T-helper 17 cell (primary cell): Measurements from ENCODE around the gene BTBD2. TPM values are rescaled to one million over a fixed set of nuclear protein-coding genes. Genes with fewer than 3 reads are reported as not detected.

Experiments used
- ATAC-seq: fragments of 150-1000 bp; cut with Tn5 transposase; 2 replicates; pipeline ENCODE4 v1.10.0; 2021; ENCODE audit warnings: mild to moderate bottlenecking, moderate library complexity
- DNase-seq, 3 donors: peaks; one replicate each; pipeline versions ENCODE4 v3.0.0 to v3.0.0-alpha.2; 2020 to 2021
- H3K9me3 ChIP-seq: one replicate; pipeline ENCODE4 v1.7.0; 2013; ENCODE audit warnings: low read length, mild to moderate bottlenecking; ENCODE audit not compliant: control insufficient read depth, poor library complexity, severe bottlenecking
- H3K27ac Mint-ChIP-seq: one replicate; pipeline ENCODE4 v1.8.0; 2022; ENCODE audit warnings: mild to moderate bottlenecking, moderate library complexity, mixed read lengths
- H3K27me3 Mint-ChIP-seq: one replicate; pipeline ENCODE4 v1.8.0; 2022; ENCODE audit warnings: mixed read lengths
- H3K36me3 Mint-ChIP-seq: one replicate; pipeline ENCODE4 v1.8.0; 2022; ENCODE audit warnings: low read depth, mixed read lengths
- H3K4me1 Mint-ChIP-seq: one replicate; pipeline ENCODE4 v1.8.0; 2022; ENCODE audit warnings: mild to moderate bottlenecking, mixed read lengths
- H3K4me3 Mint-ChIP-seq: one replicate; pipeline ENCODE4 v1.8.0; 2022; ENCODE audit warnings: mild to moderate bottlenecking, moderate library complexity, mixed read lengths
- total RNA-seq, 4 donors: library from RNA in 2 of 4; stranded (reverse) in 2 of 4; gene quantifications; one replicate each; pipeline ENCODE4 v1.2.3 and lab custom pipeline; 2022 to 2026

BTBD2 gene
- total RNA-seq, 2 donors from 2014 or later, result 53.4 to 64.6 TPM

- Mint-ChIP-seq H3K27ac (peak overlapping the region; percentile 84), H3K27me3 (no peaks in the 10 kb centered on the region), H3K36me3 (peaks cover 2% of the 10 kb centered on the region), H3K4me1 (peaks cover 37% of the 10 kb centered on the region), H3K4me3 (peak overlapping the region; percentile 89)
- ATAC-seq (no peak), DNase-seq (peak in 1 of 3 donors; percentile 32)
- H3K9me3 ChIP-seq, result no peaks in the 10 kb centered on the region
Measured at GRCh38 chr19:2047449-2048103, 32.1 kb upstream of the BTBD2 start.

GRCh38 chr19:2047076-2047448 lies 31.5 kb upstream of the BTBD2 start:
- Mint-ChIP-seq H3K27ac (no peak overlapping the region), H3K4me1 (peaks cover 38% of the 10 kb centered on the region), H3K27me3 (no peaks in the 10 kb centered on the region), H3K36me3 (peaks cover 2% of the 10 kb centered on the region), H3K4me3 (peak overlapping the region; percentile 60)
- ATAC-seq, result no peak
- no peaks in the 10 kb centered on the region for H3K9me3 ChIP-seq
- DNase-seq, result no peak

- ATAC-seq (no peak), DNase-seq (no peak)
- Mint-ChIP-seq H3K27me3 (no peaks in the 10 kb centered on the region), H3K27ac (no peak overlapping the region), H3K36me3 (peaks cover 2% of the 10 kb centered on the region), H3K4me3 (peak overlapping the region; percentile 60), H3K4me1 (peaks cover 33% of the 10 kb centered on the region)
- H3K9me3 ChIP-seq, result no peaks in the 10 kb centered on the region
Measured at GRCh38 chr19:2046046-2046907, 30.8 kb upstream of the BTBD2 start.

- peak overlapping the region; percentile 90 for H3K27ac Mint-ChIP-seq
- no peaks in the 10 kb centered on the region for H3K27me3 Mint-ChIP-seq
- DNase-seq (no peak), ATAC-seq (no peak)
- no peak overlapping the region for H3K4me3 Mint-ChIP-seq
- H3K4me1 Mint-ChIP-seq, result peaks cover 33% of the 10 kb centered on the region
- no peaks in the 10 kb centered on the region for H3K36me3 Mint-ChIP-seq
- H3K9me3 ChIP-seq, result no peaks in the 10 kb centered on the region
Measured at GRCh38 chr19:2045501-2046045, 30.1 kb upstream of the BTBD2 start.

GRCh38 chr19:2044709-2045500 lies 29.4 kb upstream of the BTBD2 start:
- H3K4me1 Mint-ChIP-seq, result peaks cover 33% of the 10 kb centered on the region
- peak overlapping the region; percentile 36 for H3K4me3 Mint-ChIP-seq
- DNase-seq, result no peak

GRCh38 chr19:2043961-2044708 lies 28.6 kb upstream of the BTBD2 start:
- H3K27ac Mint-ChIP-seq, result peak overlapping the region; percentile 90
- no peaks in the 10 kb centered on the region for H3K36me3 Mint-ChIP-seq
- peaks cover 30% of the 10 kb centered on the region for H3K4me1 Mint-ChIP-seq
- DNase-seq (peak in 1 of 3 donors; percentile 13), ATAC-seq (no peak)
- no peaks in the 10 kb centered on the region for H3K27me3 Mint-ChIP-seq
- peak overlapping the region; percentile 67 for H3K4me3 Mint-ChIP-seq
- H3K9me3 ChIP-seq, result no peaks in the 10 kb centered on the region

More at GRCh38 chr19:2044709-2045500, 29.4 kb upstream of the BTBD2 start:
- Mint-ChIP-seq H3K27ac (peak overlapping the region; percentile 90), H3K36me3 (no peaks in the 10 kb centered on the region), H3K27me3 (no peaks in the 10 kb centered on the region)
- no peak for ATAC-seq
- H3K9me3 ChIP-seq, result no peaks in the 10 kb centered on the region

- H3K27me3 Mint-ChIP-seq, result no peaks in the 10 kb centered on the region
- no peak for DNase-seq
- peak overlapping the region; percentile 90 for H3K27ac Mint-ChIP-seq
- H3K4me3 Mint-ChIP-seq, result peak overlapping the region; percentile 67
- H3K36me3 Mint-ChIP-seq, result no peaks in the 10 kb centered on the region
- H3K9me3 ChIP-seq, result no peaks in the 10 kb centered on the region
- no peak for ATAC-seq
- H3K4me1 Mint-ChIP-seq, result peaks cover 24% of the 10 kb centered on the region
Measured at GRCh38 chr19:2043251-2043641, 27.7 kb upstream of the BTBD2 start.

GRCh38 chr19:2042485-2043250 lies 27.2 kb upstream of the BTBD2 start:
- Mint-ChIP-seq H3K4me3 (peak overlapping the region; percentile 77), H3K36me3 (no peaks in the 10 kb centered on the region), H3K27ac (peak overlapping the region; percentile 90), H3K27me3 (no peaks in the 10 kb centered on the region), H3K4me1 (peaks cover 22% of the 10 kb centered on the region)
- no peaks in the 10 kb centered on the region for H3K9me3 ChIP-seq
- DNase-seq (no peak), ATAC-seq (no peak)

GRCh38 chr19:2041683-2042484 lies 26.4 kb upstream of the BTBD2 start:
- Mint-ChIP-seq H3K27ac (peak overlapping the region; percentile 90), H3K36me3 (no peaks in the 10 kb centered on the region), H3K27me3 (no peaks in the 10 kb centered on the region), H3K4me3 (peak overlapping the region; percentile 77), H3K4me1 (peaks cover 21% of the 10 kb centered on the region)
- no peaks in the 10 kb centered on the region for H3K9me3 ChIP-seq
- ATAC-seq (peak; percentile 84), DNase-seq (peak; percentile 99 to 100 (median 100))

GRCh38 chr19:2041433-2041682 lies 25.8 kb upstream of the BTBD2 start:
- Mint-ChIP-seq H3K4me3 (peak overlapping the region; percentile 64), H3K4me1 (peaks cover 21% of the 10 kb centered on the region), H3K27ac (peak overlapping the region; percentile 90), H3K27me3 (no peaks in the 10 kb centered on the region), H3K36me3 (no peaks in the 10 kb centered on the region)
- ATAC-seq, result no peak
- no peaks in the 10 kb centered on the region for H3K9me3 ChIP-seq
- DNase-seq, result no peak

- ATAC-seq (no peak), DNase-seq (no peak)
- no peaks in the 10 kb centered on the region for H3K9me3 ChIP-seq
- Mint-ChIP-seq H3K27ac (peak overlapping the region; percentile 90), H3K36me3 (no peaks in the 10 kb centered on the region), H3K4me3 (peak overlapping the region; percentile 25), H3K27me3 (no peaks in the 10 kb centered on the region), H3K4me1 (peaks cover 21% of the 10 kb centered on the region)
Measured at GRCh38 chr19:2040647-2041432, 25.3 kb upstream of the BTBD2 start.
